GM12878 (cell line): ENCODE data around the gene MAPKAP1. TPM values are rescaled to one million over a fixed set of nuclear protein-coding genes. Genes with fewer than 3 reads are reported as not detected.

Experiments
- ATAC-seq: fragments of 200-7000 bp; cut with Tn5 transposase; 3 replicates; pipeline ENCODE4 v1.9.1; 2020; ENCODE audit warnings: mild to moderate bottlenecking, moderate library complexity
- BruUV-seq: library from RNA; stranded (reverse); fragments of 400-500 nt; replicated peaks from 2 replicates; lab custom pipeline; 2021; lab: Mats Ljungman, UMichigan
- CTCF ChIA-PET: fragments of 300-600 bp; sonication (Branson Sonifier 250); formaldehyde crosslinking; extraction: SDS; loops from one replicate; lab custom pipeline; 2021; ENCODE audit warnings: inconsistent platforms; lab: Yijun Ruan, JAX
- POLR2A ChIA-PET: fragments of 350-600 bp; formaldehyde crosslinking; extraction: SDS; loops from one replicate; lab custom pipeline; 2021; ENCODE audit warnings: inconsistent platforms; lab: Charles Lee
- RAD21 ChIA-PET: fragments of 300-600 bp; sonication (Branson Sonifier 250); formaldehyde crosslinking; loops from one replicate; lab custom pipeline; 2023; ENCODE audit warnings: antibody characterized with exemption; ENCODE audit not compliant: unreplicated experiment; lab: Charles Lee
- SMC1A ChIA-PET: fragments of 300-600 bp; sonication (Branson Sonifier 250); formaldehyde crosslinking; loops from one replicate; lab custom pipeline; 2023; ENCODE audit not compliant: unreplicated experiment, uncharacterized antibody; lab: Charles Lee
- DNase-seq: peaks from one replicate; pipeline ENCODE4 v3.0.0-alpha.2; 2011; ENCODE audit warnings: low read depth, low spot score
- FAIRE-seq: peaks from 3 replicates; lab custom pipeline; 2011; peaks lifted over from hg19 to GRCh38; lab: Jason Lieb, UNC
- H2AFZ ChIP-seq: 2 replicates; pipeline ENCODE4 v1.6.0; 2011; ENCODE audit warnings: low read depth, low read length, control low read depth; ENCODE audit not compliant: control insufficient read depth
- H3K27ac ChIP-seq: 2 replicates; pipeline ENCODE4 v1.5.1; 2011; ENCODE audit warnings: control low read depth; ENCODE audit not compliant: control insufficient read depth, insufficient read depth
- H3K27me3 ChIP-seq, 2 experiments: replicated peaks in 1 of 2; 2 replicates each; pipeline versions ENCODE4 v1.6.0 to v1.6.1; 2011; ENCODE audit warnings: low read length in 1 of 2; ENCODE audit not compliant: control insufficient read depth in 2 of 2, insufficient read depth in 2 of 2
- H3K36me3 ChIP-seq, 2 experiments: 2 replicates each; pipeline ENCODE4 v1.5.1; 2011; ENCODE audit warnings: low read length in 1 of 2; ENCODE audit not compliant: control insufficient read depth in 2 of 2, insufficient read depth in 2 of 2
- H3K4me1 ChIP-seq: 2 replicates; pipeline ENCODE4 v1.6.1; 2011; ENCODE audit warnings: mild to moderate bottlenecking, low read length, moderate library complexity, mixed read lengths; ENCODE audit not compliant: control insufficient read depth, insufficient read depth
- H3K4me2 ChIP-seq: 2 replicates; pipeline ENCODE4 v1.6.0; 2011; ENCODE audit warnings: control low read depth; ENCODE audit not compliant: control insufficient read depth, insufficient read depth
- H3K4me3 ChIP-seq: fragments of 200-600 bp; sonication (generic); 2 replicates; pipeline ENCODE4 v1.5.1; 2016
- H3K79me2 ChIP-seq: 2 replicates; pipeline ENCODE4 v1.6.0; 2011; ENCODE audit warnings: low read length; ENCODE audit not compliant: control insufficient read depth, insufficient read depth
- H3K9ac ChIP-seq: 2 replicates; pipeline ENCODE4 v1.8.0; 2011; ENCODE audit warnings: low read length, control low read depth, mixed read lengths; ENCODE audit not compliant: control insufficient read depth, insufficient read depth
- H3K9me3 ChIP-seq: replicated peaks from 3 replicates; pipeline ENCODE4 v1.5.1; 2011; ENCODE audit warnings: mild to moderate bottlenecking, low read length; ENCODE audit not compliant: control insufficient read depth, insufficient read depth
- H4K20me1 ChIP-seq: 2 replicates; pipeline ENCODE4 v1.6.0; 2011; ENCODE audit not compliant: control insufficient read depth, insufficient read depth
- GABPA ChIP-seq: IDR thresholded peaks from 2 replicates; pipeline ENCODE4 v1.6.1; 2014; ENCODE audit warnings: antibody characterized with exemption, low read depth, mild to moderate bottlenecking, inconsistent platforms
- HDAC6 ChIP-seq: fragments of 200-600 bp; sonication (generic); IDR thresholded peaks from one replicate; pipeline ENCODE4 v1.8.0; 2017; ENCODE audit warnings: antibody characterized with exemption; ENCODE audit not compliant: unreplicated experiment
- NFYA ChIP-seq: IDR thresholded peaks from 2 replicates; pipeline ENCODE4 v1.6.1; 2011; ENCODE audit warnings: low read depth, mild to moderate bottlenecking, low read length, improper control_type of control experiment, borderline replicate concordance
- POLR2AphosphoS2 ChIP-seq: IDR thresholded peaks from 2 replicates; pipeline ENCODE4 v1.6.1; 2011; ENCODE audit warnings: low read depth, mild to moderate bottlenecking, low read length, improper control_type of control experiment, moderate library complexity
- SKIL ChIP-seq: fragments of 450-650 bp; IDR thresholded peaks from 2 replicates; pipeline ENCODE4 v1.6.1; 2017; ENCODE audit warnings: mild to moderate bottlenecking, low read depth, inconsistent platforms; ENCODE audit not compliant: poor library complexity, severe bottlenecking
- ZNF592 ChIP-seq: fragments of 450-650 bp; IDR thresholded peaks from 2 replicates; pipeline ENCODE4 v1.6.1; 2017; ENCODE audit warnings: mild to moderate bottlenecking, moderate library complexity
- WGBS: methylation state at CpG from one replicate; pipeline ENCODE4 v1.1.6; 2016; ENCODE audit warnings: low lambda C conversion rate; ENCODE audit not compliant: insufficient replicate concordance, insufficient coverage; ENCODE audit errors: missing lambda C conversion rate; 5-methylcytosine and 5-hydroxymethylcytosine counted together
- in situ Hi-C: fragments of 300-500 bp; cut with MboI; formaldehyde crosslinking; loops from 9 replicates; pipeline ENCODE4 v1.14.3; 2018; ENCODE audit warnings: mixed read lengths
- intact Hi-C: fragments of 100-400 bp; cut with micrococcal nuclease; formaldehyde crosslinking; loops from one replicate; pipeline ENCODE4 v1.14.2; 2022; ENCODE audit not compliant: unreplicated experiment
- polyA plus RNA-seq, 11 experiments: library from polyadenylated mRNA; depleted of rRNA in 4 of 11; unstranded in 6 of 11; stranded (reverse) in 5 of 11; fragments of >200 nt; fragmentation: Nextera tagmentation in 4 of 11; fragmentation: Illumina TruSeq in 1 of 11; extraction: Ambion mirVana in 4 of 11; extraction: Trizol in 1 of 11; gene quantifications; 1 replicate in 1 of 11; 2 replicates in 10 of 11; pipeline versions ENCODE4 v1.2.1 to v1.2.3, GENCODE V29; 2011 to 2016; ENCODE audit warnings: inconsistent platforms in 2 of 11, missing spikeins in 2 of 11, low read depth in 1 of 11
- total RNA-seq, 4 experiments: library from RNA; depleted of rRNA in 3 of 4; stranded (reverse); fragments of >200 nt in 3 of 4; fragmentation: Illumina TruSeq in 1 of 4; extraction: Trizol in 1 of 4; gene quantifications; 2 replicates each; pipeline versions ENCODE4 v1.2.1 to v1.2.3, GENCODE V29; 2013 to 2021
- TF ChIP-seq, protein P1 (sequence below): IDR thresholded peaks from 2 replicates; pipeline ENCODE4 v1.6.1; 2011; ENCODE audit warnings: borderline replicate concordance, low read depth, mild to moderate bottlenecking, moderate library complexity, low read length; ENCODE audit not compliant: insufficient read depth, poor library complexity, severe bottlenecking

The MAPKAP1 gene
- total and polyA plus RNA-seq, 10 of the 15 experiments (the other 5 are each of a cell fraction or from before 2014, with no cell fraction given) = 5.1 to 188 (median 105) TPM

GRCh38 chr9:125633116-125633745 lies 73.8 kb downstream of the MAPKAP1 start (continued):
- TF ChIP-seq GABPA (no peak), SKIL (no peak)
- TF ChIP-seq, protein P1, sequence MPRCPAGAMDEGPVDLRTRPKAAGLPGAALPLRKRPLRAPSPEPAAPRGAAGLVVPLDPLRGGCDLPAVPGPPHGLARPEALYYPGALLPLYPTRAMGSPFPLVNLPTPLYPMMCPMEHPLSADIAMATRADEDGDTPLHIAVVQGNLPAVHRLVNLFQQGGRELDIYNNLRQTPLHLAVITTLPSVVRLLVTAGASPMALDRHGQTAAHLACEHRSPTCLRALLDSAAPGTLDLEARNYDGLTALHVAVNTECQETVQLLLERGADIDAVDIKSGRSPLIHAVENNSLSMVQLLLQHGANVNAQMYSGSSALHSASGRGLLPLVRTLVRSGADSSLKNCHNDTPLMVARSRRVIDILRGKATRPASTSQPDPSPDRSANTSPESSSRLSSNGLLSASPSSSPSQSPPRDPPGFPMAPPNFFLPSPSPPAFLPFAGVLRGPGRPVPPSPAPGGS = peak; percentile 21

GRCh38 chr9:125632321-125633115 lies 74.5 kb downstream of the MAPKAP1 start:
- in situ Hi-C loops = loop anchor here (5.0 to 25.0 kb wide), 2 partner anchors 75 to 1420 kb away; no protein-coding TSS in a partner anchor
- no TSS peak for BruUV-seq
- CTCF ChIA-PET = interaction anchor here (0.9 to 5.0 kb wide), 18 partner anchors 13 to 189 kb away, joined by 3 to 60 read pairs (median 4); no protein-coding TSS in a partner anchor
- ATAC-seq = peak; percentile 68
- Histone ChIP-seq H3K4me3 (peak overlapping the region; percentile 24; the same call in 1 of the 2 replicates), H3K9ac (peak overlapping the region; percentile 80), H3K79me2 (peaks cover 80% of the 10 kb centered on the region), H3K9me3 (no peaks in the 10 kb centered on the region), H3K36me3 (no peaks in the 10 kb centered on the region; a peak in 1 of 4 replicates), H3K4me1 (peaks cover 83% of the 10 kb centered on the region), H3K4me2 (peak overlapping the region; percentile 85), H2AFZ (no peak overlapping the region), H3K27me3 (no peaks in the 10 kb centered on the region), H3K27ac (peak overlapping the region; percentile 98), H4K20me1 (no peaks in the 10 kb centered on the region)
- RAD21 ChIA-PET = interaction anchor here (0.7 to 8.8 kb wide), 37 partner anchors 9 to 767 kb away, joined by 3 to 237 read pairs (median 5); partner anchors contain the start of gene MAPKAP1
- intact Hi-C loops = loop anchor here (1.0 to 10.0 kb wide), 4 partner anchors 14 to 768 kb away; partner anchors contain the start of genes ARPC5L and RPL35
- DNase-seq = peak; percentile 99
- SMC1A ChIA-PET = interaction anchor here (0.7 to 14.6 kb wide), 28 partner anchors 9 to 212 kb away, joined by 3 to 251 read pairs (median 4); partner anchors contain the start of gene MAPKAP1
- FAIRE-seq = peak; percentile 72
- 1% methylated on average over 4 of the region's 4 CpGs for WGBS
- POLR2A ChIA-PET = interaction anchor here (0.6 to 5.4 kb wide), 15 partner anchors 14 to 197 kb away, joined by 3 to 68 read pairs (median 4); partner anchors contain the start of gene MAPKAP1
- no peak; the same call in 1 of the 2 replicates for TF ChIP-seq ZNF592
- no peak for TF ChIP-seq NFYA
- TF ChIP-seq POLR2AphosphoS2 = no peak
- TF ChIP-seq HDAC6 = no peak
